ENCODE measurements around the gene TMEM175. TPM values are rescaled to one million over a fixed set of nuclear protein-coding genes. Genes with fewer than 3 reads are reported as not detected.

TMEM175 gene
- total RNA-seq, 1 donor from 2014 or later: 12.1 TPM

- DNase-seq (ENCODE audit: low read depth): no peak
These were observed 71.2 kb downstream of the TMEM175 start for GRCh38 chr4:1003271-1004070.

DNA sequence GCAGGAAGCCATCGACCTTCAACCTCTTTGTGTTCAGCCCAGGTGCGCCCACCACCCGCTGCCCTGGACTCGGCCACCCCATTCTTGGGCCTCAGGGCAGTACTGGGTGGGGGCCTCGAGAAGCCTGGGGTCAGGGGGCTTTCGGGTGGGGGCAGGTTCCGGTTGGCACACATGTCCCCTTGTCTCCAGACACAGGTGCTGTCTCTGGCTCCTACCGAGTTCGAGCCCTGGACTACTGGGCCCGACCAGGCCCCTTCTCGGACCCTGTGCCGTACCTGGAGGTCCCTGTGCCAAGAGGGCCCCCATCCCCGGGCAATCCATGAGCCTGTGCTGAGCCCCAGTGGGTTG is 71.8 kb downstream of the TMEM175 start:
- no peak for DNase-seq (ENCODE audit: low read depth)

DNA sequence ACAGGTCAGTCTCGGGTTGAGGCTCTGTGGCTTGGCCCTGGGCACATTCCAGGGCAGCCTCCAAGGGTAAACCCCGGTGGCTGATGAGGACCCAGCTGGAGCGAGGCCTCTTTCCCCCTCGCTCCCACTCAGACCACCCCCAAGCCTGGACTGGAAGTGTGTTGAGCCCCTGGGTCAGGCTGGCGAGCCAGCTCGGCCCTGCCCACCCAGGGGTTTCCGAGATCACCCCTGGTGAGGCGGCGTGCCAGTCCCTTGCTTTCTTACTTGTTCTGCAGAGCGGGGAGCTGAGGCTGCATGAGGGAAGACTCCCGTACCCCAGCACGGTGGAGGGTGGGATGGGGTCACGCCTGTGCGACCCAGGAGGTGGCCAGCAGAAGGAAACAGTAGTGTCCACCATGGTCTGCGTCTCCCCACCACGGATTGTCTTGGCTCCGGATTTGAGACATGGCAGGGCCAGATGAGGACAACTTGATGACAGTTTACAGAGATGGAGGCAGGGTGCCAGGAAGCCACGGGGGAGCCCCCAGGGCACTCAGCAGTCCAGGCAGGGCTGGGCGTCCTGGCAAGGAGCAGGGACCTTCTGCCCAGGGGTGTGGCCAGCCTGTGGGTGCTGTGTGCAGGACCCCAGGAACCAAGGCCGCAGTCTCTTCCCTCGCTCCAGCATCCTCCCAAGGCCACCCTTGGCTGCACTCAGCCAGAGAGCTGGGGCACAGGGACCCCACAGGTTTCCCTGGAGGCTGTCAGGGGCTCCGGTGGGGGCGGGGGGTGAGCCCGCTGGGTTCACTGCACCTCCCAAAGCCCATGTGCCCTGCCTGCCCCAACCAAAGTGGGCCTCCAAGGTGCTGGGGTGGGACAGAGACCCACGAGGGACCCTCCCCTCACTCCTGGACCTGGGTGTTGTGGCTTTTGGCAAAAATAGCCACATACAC is 72.6 kb downstream of the TMEM175 start:
- DNase-seq (ENCODE audit: low read depth): no peak

DNA sequence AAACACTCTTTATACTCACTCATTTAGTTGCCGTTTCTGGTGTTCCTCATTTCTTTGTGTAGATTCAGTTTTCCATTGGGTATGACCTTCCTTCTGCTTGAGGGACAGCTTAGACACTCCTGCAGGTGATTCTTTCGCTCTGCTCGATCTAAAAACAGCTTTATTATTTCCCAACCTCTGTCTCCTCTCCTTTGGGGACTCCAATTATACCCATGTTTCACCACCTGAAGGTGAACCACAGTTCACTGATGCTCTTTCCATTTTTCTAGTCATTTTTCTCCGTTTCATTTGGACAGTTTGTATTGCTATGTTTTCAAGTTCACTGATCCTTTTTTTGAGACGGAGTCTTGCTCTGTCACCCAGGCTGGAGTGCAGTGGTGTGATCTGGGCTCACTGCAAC is 74.6 kb downstream of the TMEM175 start:
- DNase-seq (ENCODE audit: low read depth): no peak

Other genes with a start within 250 kb of the TMEM175 start
- 3.7 and 4.3 TPM in 2 replicates for gene SLC49A3, start 243.3 kb upstream of the TMEM175 start, total RNA-seq
- gene PCGF3, start 226.6 kb upstream of the TMEM175 start, total RNA-seq: 34.7 and 86.6 TPM in 2 replicates
- under 0.01 and 0.15 TPM in 2 replicates for gene CPLX1, start 106.3 kb upstream of the TMEM175 start, total RNA-seq
- 77.4 and 78.6 TPM in 2 replicates for gene GAK, start 144 bp upstream of the TMEM175 start, total RNA-seq
- gene DGKQ, start 41.1 kb downstream of the TMEM175 start, total RNA-seq: 21.8 and 23.8 TPM in 2 replicates
- 3.3 and 21.0 TPM in 2 replicates for gene IDUA, start 54.6 kb downstream of the TMEM175 start, total RNA-seq
- 1.4 and 3.1 TPM in 2 replicates for gene SLC26A1, start 60.9 kb downstream of the TMEM175 start, total RNA-seq
- 14.1 and 48.5 TPM in 2 replicates for gene FGFRL1, start 79.2 kb downstream of the TMEM175 start, total RNA-seq
- gene RNF212, start 181.1 kb downstream of the TMEM175 start, total RNA-seq: 0.52 and 8.8 TPM in 2 replicates
- 6.6 and 141 TPM in 2 replicates for gene SPON2, start 240.1 kb downstream of the TMEM175 start, total RNA-seq

Measured in renal cortical epithelial cell (primary cell).